Mononuclear cell (primary cell): Measurements from ENCODE around the gene ANAPC2. TPM values are rescaled to one million over a fixed set of nuclear protein-coding genes. Genes with fewer than 3 reads are reported as not detected.
A peak's percentile ranks its signal among the peaks of the same experiment; 100 is the strongest.

Experiments
- H3K27me3 ChIP-seq: 2 replicates; pipeline ENCODE4 v1.6.0; 2011; ENCODE audit warnings: low read length, control low read depth; ENCODE audit not compliant: insufficient read depth
- H3K4me1 ChIP-seq: 2 replicates; pipeline ENCODE4 v1.5.1; 2011; ENCODE audit warnings: mild to moderate bottlenecking, low read length, control low read depth; ENCODE audit not compliant: insufficient read depth
- H3K4me3 ChIP-seq: 2 replicates; pipeline ENCODE4 v1.5.1; 2011; ENCODE audit warnings: mild to moderate bottlenecking, low read length, moderate library complexity
- H3K9me3 ChIP-seq: 2 replicates; pipeline ENCODE4 v1.5.1; 2011; ENCODE audit warnings: low read depth, mild to moderate bottlenecking, control low read depth, low read length
- total RNA-seq: library from RNA; depleted of rRNA; stranded (reverse); fragments of >200 nt; gene quantifications from one replicate; pipeline ENCODE4 v1.2.3, GENCODE V29; 2012

Gene ANAPC2, protein sequence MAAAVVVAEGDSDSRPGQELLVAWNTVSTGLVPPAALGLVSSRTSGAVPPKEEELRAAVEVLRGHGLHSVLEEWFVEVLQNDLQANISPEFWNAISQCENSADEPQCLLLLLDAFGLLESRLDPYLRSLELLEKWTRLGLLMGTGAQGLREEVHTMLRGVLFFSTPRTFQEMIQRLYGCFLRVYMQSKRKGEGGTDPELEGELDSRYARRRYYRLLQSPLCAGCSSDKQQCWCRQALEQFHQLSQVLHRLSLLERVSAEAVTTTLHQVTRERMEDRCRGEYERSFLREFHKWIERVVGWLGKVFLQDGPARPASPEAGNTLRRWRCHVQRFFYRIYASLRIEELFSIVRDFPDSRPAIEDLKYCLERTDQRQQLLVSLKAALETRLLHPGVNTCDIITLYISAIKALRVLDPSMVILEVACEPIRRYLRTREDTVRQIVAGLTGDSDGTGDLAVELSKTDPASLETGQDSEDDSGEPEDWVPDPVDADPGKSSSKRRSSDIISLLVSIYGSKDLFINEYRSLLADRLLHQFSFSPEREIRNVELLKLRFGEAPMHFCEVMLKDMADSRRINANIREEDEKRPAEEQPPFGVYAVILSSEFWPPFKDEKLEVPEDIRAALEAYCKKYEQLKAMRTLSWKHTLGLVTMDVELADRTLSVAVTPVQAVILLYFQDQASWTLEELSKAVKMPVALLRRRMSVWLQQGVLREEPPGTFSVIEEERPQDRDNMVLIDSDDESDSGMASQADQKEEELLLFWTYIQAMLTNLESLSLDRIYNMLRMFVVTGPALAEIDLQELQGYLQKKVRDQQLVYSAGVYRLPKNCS
- 36.7 TPM for total RNA-seq

DNA sequence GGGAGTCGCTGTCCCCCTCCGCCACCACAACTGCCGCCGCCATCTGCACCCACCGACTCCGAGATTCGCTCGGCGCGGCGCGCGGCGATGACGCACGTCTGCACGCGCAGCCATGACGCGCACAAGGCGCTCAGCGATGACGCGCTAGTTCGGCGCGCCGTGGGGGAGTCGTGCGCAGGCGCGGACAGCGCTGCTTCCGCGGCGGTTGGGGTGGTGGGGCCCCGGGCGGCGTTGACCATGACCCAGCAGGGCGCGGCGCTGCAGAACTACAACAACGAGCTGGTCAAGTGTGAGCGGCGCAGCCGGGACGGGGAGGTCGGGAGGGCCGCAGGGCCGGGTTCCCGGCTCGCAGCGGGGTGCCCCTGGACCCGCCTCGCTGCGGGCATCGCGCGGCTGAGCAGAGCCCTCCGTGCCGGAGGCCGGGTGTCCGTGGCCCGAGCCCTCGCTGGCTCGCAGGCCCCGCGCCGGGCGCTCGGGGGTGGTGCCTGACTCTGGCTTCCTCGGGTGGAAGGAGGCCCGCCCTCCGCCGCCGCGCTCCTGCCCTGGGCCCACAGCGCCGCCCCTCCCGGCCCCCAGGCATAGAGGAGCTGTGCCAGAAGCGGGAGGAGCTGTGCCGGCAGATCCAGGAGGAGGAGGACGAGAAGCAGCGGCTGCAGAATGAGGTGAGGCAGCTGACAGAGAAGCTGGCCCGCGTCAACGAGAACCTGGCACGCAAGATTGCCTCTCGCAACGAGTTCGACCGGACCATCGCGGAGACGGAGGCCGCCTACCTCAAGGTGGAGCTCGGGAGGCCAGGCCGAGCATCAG lies at the start of gene ANAPC2, which contains the start of gene SSNA1:
Gene ANAPC2 (minus strand): TSS at position 71 of the 807 bp plus-strand sequence. CDS start 28 bp downstream, at position 43.
Gene SSNA1 (plus strand): TSS at position 187 of the 807 bp plus-strand sequence. CDS start 51 bp downstream, at position 238.
- Histone ChIP-seq H3K4me3 (peak within 1 kb of the TSS; percentile 94), H3K9me3 (no peaks in the 10 kb centered on the region), H3K4me1 (peaks cover 38% of the 10 kb centered on the region), H3K27me3 (no peaks in the 10 kb centered on the region)

DNA sequence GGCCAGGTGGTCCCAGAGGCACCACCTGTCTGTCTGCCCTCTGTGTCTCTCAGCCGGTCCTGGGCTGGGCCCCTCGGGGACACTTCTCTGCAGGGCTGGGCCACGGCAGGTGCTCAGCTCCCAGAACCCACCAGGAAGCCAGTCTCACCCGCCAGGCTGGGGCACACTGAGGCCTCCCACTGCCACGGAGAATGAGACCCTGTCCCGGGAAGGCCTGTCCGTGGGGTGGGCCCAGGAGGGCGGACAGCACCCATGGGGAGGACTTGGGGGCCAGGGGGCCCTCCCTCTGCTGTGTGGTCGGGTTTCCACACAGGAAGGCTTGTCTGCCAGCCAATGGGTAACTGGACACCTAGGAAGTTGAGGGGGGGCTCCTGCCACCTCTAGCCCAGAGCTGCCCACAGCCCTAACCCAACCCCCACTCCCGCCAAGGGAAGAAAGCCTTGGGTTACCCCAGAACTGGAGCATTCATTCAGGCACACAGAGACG lies 48.6 kb upstream of the ANAPC2 start:
- H3K4me3 ChIP-seq: no peak overlapping the region

DNA sequence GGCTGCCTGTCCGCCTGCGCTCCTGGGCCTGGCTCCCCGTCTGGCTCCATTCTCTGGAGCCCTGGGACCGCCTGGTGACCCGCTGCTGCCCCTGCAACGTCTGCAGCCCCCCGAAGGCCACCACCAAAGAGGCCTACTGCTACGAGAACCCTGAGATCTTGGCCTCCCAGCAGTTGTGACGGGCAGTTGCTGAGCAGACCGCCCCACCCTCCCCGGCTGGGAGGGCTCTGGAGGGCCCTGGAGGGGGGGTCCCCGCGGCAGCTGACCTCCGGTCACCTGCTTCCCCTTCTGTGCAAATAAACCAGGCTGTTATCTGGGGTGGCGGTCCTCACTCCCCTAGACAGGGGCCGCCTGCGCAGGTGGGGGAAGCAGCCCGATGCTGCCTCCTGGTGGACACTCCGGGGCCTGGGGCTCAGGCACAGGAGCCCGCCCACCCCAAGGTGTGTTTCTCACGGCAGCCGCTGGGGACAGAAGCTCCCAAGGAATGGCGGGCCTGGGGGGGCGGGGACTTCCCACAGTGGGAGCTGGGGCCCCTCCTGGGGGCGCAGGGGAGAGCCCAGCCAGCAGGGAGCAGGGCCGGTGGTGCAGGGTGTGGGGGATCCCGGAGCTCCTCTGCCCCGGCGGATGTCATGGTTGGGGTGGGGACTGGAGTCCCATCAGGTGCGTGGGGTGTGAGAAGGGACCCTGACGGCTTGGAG lies 48.0 kb upstream of the ANAPC2 start:
- H3K27me3 ChIP-seq: no peaks in the 10 kb centered on the region
- no peaks in the 10 kb centered on the region for H3K9me3 ChIP-seq
- peaks cover 38% of the 10 kb centered on the region for H3K4me1 ChIP-seq
- no peak overlapping the region for H3K4me3 ChIP-seq

More for the DNA sequence above, 48.6 kb upstream of the ANAPC2 start:
- peaks cover 41% of the 10 kb centered on the region for H3K4me1 ChIP-seq
- H3K9me3 ChIP-seq: no peaks in the 10 kb centered on the region
- H3K27me3 ChIP-seq: no peaks in the 10 kb centered on the region

DNA sequence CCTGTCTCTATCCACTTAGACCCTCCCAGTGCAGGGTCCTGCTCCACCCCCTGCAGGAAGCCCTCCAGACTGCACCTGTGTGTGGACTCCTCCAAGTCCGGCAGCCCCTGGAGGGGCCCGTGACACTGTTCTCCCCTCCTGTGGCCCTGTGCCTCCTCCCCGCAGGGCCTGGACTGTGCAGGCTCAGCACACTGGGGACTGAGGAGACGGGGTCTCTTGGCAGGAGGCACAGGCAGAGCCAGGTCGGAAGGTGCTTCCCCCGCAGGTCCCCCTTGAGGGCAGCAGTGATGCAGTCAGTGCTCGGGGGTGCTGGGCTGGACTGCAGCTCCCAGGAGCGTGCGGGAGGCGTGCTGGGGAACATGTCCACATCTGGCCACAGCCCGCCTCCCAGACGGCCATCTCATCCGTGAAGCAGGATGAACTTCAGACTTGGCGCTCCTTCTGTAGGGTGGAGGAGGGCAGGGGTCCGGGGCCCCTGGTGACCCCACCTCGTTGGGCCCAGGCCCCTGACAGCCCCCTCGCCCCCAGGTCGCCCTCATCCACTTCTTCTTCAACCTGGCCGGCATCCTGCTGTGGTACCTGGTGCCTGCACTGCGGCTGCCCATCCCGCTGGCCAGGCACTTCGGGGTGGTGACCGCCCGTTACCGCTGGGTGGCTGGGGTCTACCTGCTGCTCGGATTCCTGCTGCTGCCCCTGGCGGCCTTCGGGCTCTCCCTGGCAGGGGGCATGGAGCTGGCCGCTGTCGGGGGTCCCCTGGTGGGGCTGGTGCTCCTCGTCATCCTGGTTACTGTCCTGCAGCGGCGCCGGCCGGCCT lies 47.3 kb upstream of the ANAPC2 start:
- Histone ChIP-seq H3K4me3 (no peak overlapping the region), H3K4me1 (peaks cover 38% of the 10 kb centered on the region), H3K9me3 (no peaks in the 10 kb centered on the region), H3K27me3 (no peaks in the 10 kb centered on the region)

DNA sequence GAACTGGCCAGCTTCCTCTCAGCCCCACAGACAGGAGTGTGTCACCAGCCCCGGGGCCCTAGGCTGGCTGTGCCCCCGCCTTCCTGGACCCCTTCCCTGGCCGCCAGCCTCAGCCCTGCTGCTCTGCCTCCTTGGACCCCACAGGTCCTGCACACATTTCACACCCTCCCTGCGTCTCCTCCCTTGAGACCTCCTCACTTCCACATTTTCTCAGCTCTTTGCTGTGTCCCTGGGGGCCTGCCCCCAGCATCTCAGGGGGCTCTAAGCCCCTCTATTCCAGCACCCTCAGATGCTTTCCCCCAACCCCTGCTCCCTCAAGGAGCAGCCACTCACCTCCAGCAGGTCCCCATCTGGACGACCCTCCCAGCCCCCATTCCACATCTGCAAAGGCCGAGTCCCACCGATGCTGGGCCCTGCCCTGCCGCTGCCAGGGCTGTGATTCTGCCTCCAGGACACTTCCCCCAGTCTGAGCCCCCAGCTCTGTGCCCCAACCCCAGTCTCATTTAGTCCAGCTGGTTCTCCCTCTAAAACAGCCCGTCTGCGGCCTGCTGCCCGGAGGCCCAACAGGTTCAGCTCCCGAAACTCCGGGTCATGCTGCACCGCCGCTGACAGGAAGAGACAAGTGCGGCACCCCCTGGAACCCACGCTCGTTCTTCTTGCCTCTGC lies 46.5 kb upstream of the ANAPC2 start:
- H3K4me1 ChIP-seq: peaks cover 31% of the 10 kb centered on the region
- no peaks in the 10 kb centered on the region for H3K9me3 ChIP-seq
- no peak overlapping the region for H3K4me3 ChIP-seq
- H3K27me3 ChIP-seq: no peaks in the 10 kb centered on the region

DNA sequence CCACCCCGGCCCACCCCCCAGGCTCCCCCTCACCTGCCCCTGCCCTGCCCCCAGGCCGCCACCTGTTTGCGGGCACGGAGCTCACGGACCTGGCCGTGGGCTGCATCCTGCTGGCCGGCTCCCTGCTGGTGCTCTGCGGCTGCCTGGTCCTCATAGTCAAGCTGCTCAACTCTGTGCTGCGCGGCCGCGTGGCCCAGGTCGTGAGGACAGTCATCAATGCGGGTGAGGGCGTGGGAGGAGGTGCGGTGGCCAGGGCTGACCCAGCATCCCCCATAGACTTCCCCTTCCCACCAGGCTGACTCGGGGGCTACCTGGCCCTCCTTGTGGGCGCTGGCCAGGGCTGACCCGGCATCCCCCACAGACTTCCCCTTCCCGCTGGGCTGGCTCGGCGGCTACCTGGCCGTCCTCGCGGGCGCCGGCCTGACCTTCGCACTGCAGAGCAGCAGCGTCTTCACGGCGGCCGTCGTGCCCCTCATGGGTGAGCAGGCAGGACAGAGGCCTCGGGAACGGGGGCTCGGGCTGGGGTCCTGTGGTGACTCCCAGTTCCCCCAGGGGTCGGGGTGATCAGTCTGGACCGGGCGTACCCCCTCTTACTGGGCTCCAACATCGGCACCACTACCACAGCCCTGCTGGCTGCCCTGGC lies 45.8 kb upstream of the ANAPC2 start:
- H3K27me3 ChIP-seq: no peaks in the 10 kb centered on the region
- no peak overlapping the region for H3K4me3 ChIP-seq
- H3K9me3 ChIP-seq: no peaks in the 10 kb centered on the region
- H3K4me1 ChIP-seq: peaks cover 24% of the 10 kb centered on the region

DNA sequence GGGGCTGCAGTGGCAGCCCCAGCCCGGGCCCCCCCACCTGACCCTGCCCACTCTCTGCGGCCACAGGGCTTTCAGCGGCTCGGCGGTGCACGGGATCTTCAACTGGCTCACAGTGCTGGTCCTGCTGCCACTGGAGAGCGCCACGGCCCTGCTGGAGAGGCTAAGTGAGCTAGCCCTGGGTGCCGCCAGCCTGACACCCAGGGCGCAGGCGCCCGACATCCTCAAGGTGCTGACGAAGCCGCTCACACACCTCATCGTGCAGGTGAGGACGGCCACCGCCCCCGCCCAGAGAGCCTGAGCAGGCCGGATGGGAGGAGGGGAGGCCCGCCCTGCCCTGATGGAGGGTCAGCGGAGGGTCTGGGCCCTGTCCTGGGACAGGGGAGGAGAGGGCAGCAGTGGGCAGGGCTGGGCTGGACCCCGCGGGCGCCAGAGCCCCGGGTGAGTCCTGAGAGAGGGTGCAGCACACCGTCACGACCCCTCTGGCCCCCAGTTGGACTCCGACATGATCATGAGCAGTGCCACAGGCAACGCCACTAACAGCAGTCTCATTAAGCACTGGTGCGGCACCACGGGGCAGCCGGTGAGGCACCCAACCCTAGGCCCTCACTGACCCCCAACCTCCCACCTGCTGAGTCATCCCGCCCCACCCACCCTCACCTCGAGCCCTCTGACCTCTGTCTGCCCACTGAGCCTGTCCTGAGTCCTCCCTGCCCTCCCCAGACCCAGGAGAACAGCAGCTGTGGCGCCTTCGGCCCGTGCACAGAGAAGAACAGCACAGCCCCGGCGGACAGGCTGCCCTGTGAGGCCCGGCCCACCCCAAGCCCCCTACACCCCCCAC lies 45.0 kb upstream of the ANAPC2 start:
- Histone ChIP-seq H3K27me3 (no peaks in the 10 kb centered on the region), H3K9me3 (no peaks in the 10 kb centered on the region), H3K4me1 (peaks cover 17% of the 10 kb centered on the region), H3K4me3 (no peak overlapping the region)

DNA sequence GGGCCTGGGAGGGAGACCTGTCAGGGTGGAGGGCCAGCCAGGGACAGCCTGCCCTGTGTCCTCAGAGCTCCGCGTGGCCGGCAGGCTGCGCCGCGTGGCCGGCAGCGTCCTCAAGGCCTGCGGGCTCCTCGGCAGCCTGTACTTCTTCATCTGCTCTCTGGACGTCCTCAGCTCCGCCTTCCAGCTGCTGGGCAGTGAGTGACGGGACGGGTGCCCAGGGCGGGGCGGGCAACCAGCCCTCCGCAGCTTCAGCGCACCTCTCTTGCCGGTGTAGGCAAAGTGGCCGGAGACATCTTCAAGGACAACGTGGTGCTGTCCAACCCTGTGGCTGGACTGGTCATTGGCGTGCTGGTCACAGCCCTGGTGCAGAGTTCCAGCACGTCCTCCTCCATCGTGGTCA lies 44.1 kb upstream of the ANAPC2 start:
- Histone ChIP-seq H3K27me3 (no peaks in the 10 kb centered on the region), H3K9me3 (no peaks in the 10 kb centered on the region), H3K4me1 (peaks cover 17% of the 10 kb centered on the region), H3K4me3 (no peak overlapping the region)

DNA sequence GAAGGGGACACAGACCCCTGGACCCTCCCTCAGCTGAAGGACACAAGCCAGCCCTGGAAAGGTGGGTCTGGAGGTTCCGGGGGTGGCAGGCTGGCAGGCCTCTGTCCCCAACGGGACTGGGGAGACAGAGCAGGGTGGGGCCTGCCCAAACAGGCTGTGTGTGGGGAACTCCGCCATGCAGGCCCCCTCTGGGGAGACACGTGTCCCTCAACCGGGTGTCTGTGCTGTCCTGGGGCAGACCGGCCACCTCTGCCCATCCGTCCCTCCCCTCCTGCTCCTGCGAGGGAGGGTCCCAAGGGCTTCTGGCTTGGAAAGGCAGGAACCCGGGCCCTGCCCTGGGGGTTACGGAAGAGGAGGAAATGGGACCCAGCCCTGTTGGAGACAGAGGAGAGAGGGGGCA lies 43.7 kb upstream of the ANAPC2 start:
- H3K4me3 ChIP-seq: no peak overlapping the region
- peaks cover 17% of the 10 kb centered on the region for H3K4me1 ChIP-seq
- no peaks in the 10 kb centered on the region for H3K9me3 ChIP-seq
- no peaks in the 10 kb centered on the region for H3K27me3 ChIP-seq

DNA sequence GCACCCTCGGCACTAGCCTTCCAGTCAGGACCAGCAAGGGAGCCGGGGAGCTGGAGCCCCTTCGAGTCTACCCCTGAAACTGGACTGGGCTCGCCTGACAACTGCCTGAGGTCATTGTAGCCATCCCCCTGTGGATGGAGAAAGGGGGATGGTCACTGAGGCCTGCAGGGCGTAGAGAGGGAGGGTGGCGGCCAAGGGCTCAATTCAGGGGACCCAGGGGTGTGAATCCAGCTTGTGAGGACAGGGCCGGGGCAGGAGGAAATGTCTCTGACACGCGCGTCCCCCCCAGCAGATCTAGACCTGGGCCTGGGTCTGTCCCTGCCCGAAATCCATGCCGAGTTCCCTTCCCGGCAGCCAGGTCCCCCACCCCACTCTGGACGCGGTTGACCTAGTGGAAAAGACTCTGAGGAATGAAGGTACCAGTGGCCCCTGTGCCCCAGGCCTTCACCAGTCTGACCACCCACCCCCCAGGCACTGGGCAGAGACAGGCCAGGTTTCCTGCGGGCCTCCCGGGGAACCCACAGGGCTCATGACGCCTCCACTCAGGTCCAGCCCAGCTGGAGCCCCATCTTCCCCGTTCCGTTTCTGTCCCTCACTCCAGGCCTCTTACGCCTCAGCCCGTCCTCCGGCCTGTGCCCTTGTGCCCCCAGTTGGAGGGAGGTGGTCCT lies 43.1 kb upstream of the ANAPC2 start:
- H3K9me3 ChIP-seq: no peaks in the 10 kb centered on the region
- no peaks in the 10 kb centered on the region for H3K27me3 ChIP-seq
- H3K4me3 ChIP-seq: no peak overlapping the region
- peaks cover 11% of the 10 kb centered on the region for H3K4me1 ChIP-seq

DNA sequence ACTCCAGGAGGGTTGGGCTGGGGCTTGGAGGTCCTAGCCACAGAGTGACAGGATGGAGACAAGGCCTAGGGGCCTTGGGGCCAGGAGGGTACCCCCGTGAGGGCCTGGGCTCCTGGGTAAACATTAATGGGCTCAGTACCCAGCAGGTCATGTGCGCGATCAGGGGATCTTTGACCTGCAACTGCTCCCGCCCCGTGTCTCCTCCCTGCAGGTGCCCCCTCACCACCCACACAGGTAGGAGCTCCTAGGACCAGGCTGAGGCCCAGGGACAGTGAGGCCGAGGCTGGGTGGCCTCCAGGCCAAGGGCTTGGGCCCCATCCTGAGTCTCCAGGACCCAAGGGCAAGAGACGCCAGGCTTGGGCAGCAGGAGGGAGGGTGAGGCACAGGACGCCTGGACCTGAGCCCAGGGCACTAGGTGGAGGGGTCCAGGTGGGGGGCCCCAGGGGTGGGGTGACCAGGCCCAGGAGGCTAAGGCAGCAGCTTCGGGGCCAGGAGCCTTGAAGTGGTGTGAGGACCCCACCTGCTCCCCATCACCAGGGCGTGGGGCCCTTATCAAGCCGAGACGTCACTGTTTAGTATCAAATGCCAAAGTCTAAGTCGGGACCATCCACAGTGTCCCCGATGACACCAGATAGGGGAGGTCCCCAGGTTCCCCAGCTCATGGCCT lies 42.5 kb upstream of the ANAPC2 start, which contains the start of gene SLC34A3:
Gene SLC34A3 (plus strand): TSS at position 197 of the 667 bp plus-strand sequence. CDS start 802 bp downstream, outside the sequence.
- H3K27me3 ChIP-seq: no peaks in the 10 kb centered on the region
- no peaks in the 10 kb centered on the region for H3K9me3 ChIP-seq
- H3K4me3 ChIP-seq: no peak within 1 kb of the TSS

More for the DNA sequence above, 42.5 kb upstream of the ANAPC2 start, which contains the start of gene SLC34A3:
- peaks cover 4% of the 10 kb centered on the region for H3K4me1 ChIP-seq
